Thoracic aorta (tissue), 2 donors: Measurements from ENCODE around the gene CYP2C19. TPM values are rescaled to one million over a fixed set of nuclear protein-coding genes. Genes with fewer than 3 reads are reported as not detected.

Experiments used
- ATAC-seq: fragments of 150-250 bp; one replicate; pipeline ENCODE4 v1.8.0; 2017; ENCODE audit warnings: low read depth; ENCODE audit not compliant: insufficient number of reproducible peaks, low FRiP score
- DNase-seq: peaks from one replicate; pipeline ENCODE4 v3.0.0-alpha.2; 2020; ENCODE audit warnings: low spot score
- H3K27ac ChIP-seq, 2 donors: fragments of 200-600 bp; sonication (generic); 1 replicate in 1 of 2; 2 replicates in 1 of 2; pipeline ENCODE4 v1.5.1; 2016; ENCODE audit warnings: mild to moderate bottlenecking in 2 of 2, moderate library complexity in 2 of 2
- H3K27me3 ChIP-seq: fragments of 200-600 bp; sonication (generic); replicated peaks from 2 replicates; pipeline ENCODE4 v1.6.0; 2016; ENCODE audit warnings: mild to moderate bottlenecking; ENCODE audit not compliant: insufficient read depth
- H3K36me3 ChIP-seq: fragments of 200-600 bp; sonication (generic); one replicate; pipeline ENCODE4 v1.5.1; 2016
- H3K4me1 ChIP-seq, 2 donors: fragments of 200-600 bp; sonication (generic); 1 replicate in 1 of 2; 2 replicates in 1 of 2; pipeline versions ENCODE4 v1.5.1 to v1.6.0; 2016; ENCODE audit warnings: low read depth in 2 of 2, mild to moderate bottlenecking in 1 of 2; ENCODE audit not compliant: control insufficient read depth in 1 of 2
- H3K4me3 ChIP-seq: fragments of 200-600 bp; sonication (generic); 2 replicates; pipeline ENCODE4 v1.5.1; 2016; ENCODE audit warnings: mild to moderate bottlenecking
- H3K9me3 ChIP-seq: fragments of 200-600 bp; sonication (generic); 2 replicates; pipeline ENCODE4 v1.5.1; 2016
- CTCF ChIP-seq: fragments of 200-600 bp; sonication (generic); IDR thresholded peaks from one replicate; pipeline ENCODE4 v1.5.1; 2019; ENCODE audit warnings: antibody characterized with exemption
- total RNA-seq, 2 donors: library from RNA; depleted of rRNA; stranded (reverse); fragments of >200 nt; gene quantifications; one replicate each; pipeline versions ENCODE4 v1.1.0 to v1.2.3, GENCODE V29; 2016

The CYP2C19 gene
- total RNA-seq: not detected

- Histone ChIP-seq H3K4me3 (no peak within 1 kb of the TSS), H3K27ac (no peak within 1 kb of the TSS), H3K27me3 (no peaks in the 10 kb centered on the region), H3K9me3 (no peaks in the 10 kb centered on the region), H3K4me1 (no peaks in the 10 kb centered on the region), H3K36me3 (no peaks in the 10 kb centered on the region)
- ATAC-seq: no peak
- no peak for TF ChIP-seq CTCF
- DNase-seq: no peak
Observed at GRCh38 chr10:94762393-94762792, at the start of gene CYP2C19. CYP2C19 (plus strand) TSS chr10:94762681; CDS start chr10:94762706, 25 bp downstream.

- Histone ChIP-seq H3K4me1 (no peaks in the 10 kb centered on the region), H3K36me3 (no peaks in the 10 kb centered on the region), H3K4me3 (no peak overlapping the region), H3K27ac (no peak overlapping the region), H3K27me3 (no peaks in the 10 kb centered on the region), H3K9me3 (no peaks in the 10 kb centered on the region)
- TF ChIP-seq CTCF: no peak
- DNase-seq: no peak
- no peak for ATAC-seq
Observed at GRCh38 chr10:94725871-94726270, 36.6 kb upstream of the CYP2C19 start.

DNA sequence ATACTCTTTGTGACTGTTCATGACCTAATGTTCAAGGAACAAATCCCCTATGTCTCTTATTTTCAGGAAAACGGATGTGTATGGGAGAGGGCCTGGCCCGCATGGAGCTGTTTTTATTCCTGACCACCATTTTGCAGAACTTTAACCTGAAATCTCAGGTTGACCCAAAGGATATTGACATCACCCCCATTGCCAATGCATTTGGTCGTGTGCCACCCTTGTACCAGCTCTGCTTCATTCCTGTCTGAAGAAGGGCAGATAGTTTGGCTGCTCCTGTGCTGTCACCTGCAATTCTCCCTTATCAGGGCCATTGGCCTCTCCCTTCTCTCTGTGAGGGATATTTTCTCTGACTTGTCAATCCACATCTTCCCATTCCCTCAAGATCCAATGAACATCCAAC, 27.3 kb upstream of the CYP2C19 start:
- Histone ChIP-seq H3K27me3 (no peaks in the 10 kb centered on the region), H3K4me3 (no peak overlapping the region), H3K36me3 (no peaks in the 10 kb centered on the region), H3K9me3 (no peaks in the 10 kb centered on the region), H3K4me1 (no peaks in the 10 kb centered on the region), H3K27ac (no peak overlapping the region)
- DNase-seq (no peak), ATAC-seq (no peak)
- TF ChIP-seq CTCF: no peak

GRCh38 chr10:94738588-94738987, 23.9 kb upstream of the CYP2C19 start:
- DNase-seq (no peak), ATAC-seq (no peak)
- no peak for TF ChIP-seq CTCF
- H3K27ac ChIP-seq: no peak overlapping the region
- H3K4me3 ChIP-seq: no peak overlapping the region
- no peaks in the 10 kb centered on the region for H3K4me1 ChIP-seq
- H3K27me3 ChIP-seq: no peaks in the 10 kb centered on the region
- H3K36me3 ChIP-seq: no peaks in the 10 kb centered on the region
- no peaks in the 10 kb centered on the region for H3K9me3 ChIP-seq

- H3K27ac ChIP-seq: no peak overlapping the region
- no peaks in the 10 kb centered on the region for H3K4me1 ChIP-seq
- DNase-seq (no peak), ATAC-seq (no peak)
- no peaks in the 10 kb centered on the region for H3K9me3 ChIP-seq
- no peaks in the 10 kb centered on the region for H3K27me3 ChIP-seq
- H3K36me3 ChIP-seq: no peaks in the 10 kb centered on the region
- no peak overlapping the region for H3K4me3 ChIP-seq
- no peak for TF ChIP-seq CTCF
Observed at GRCh38 chr10:94747137-94747536, 15.3 kb upstream of the CYP2C19 start.
